H1 (cell line): ENCODE results near the gene PMEPA1. TPM values are rescaled to one million over a fixed set of nuclear protein-coding genes. Genes with fewer than 3 reads are reported as not detected.
A peak's percentile ranks its signal among the peaks of the same experiment; 100 is the strongest.

Experiments used
- CTCF ChIA-PET: fragments of 300-600 bp; sonication (Branson Sonifier 250); formaldehyde crosslinking; loops from one replicate; lab custom pipeline; 2021; ENCODE audit not compliant: partially characterized antibody; lab: Charles Lee
- POLR2A ChIA-PET: fragments of 300-600 bp; sonication (Branson Sonifier 250); formaldehyde crosslinking; loops from one replicate; lab custom pipeline; 2021; ENCODE audit warnings: inconsistent platforms; ENCODE audit not compliant: partially characterized antibody; lab: Charles Lee
- DNase-seq, 2 experiments: peaks; one replicate each; pipeline versions ENCODE4 v3.0.0 to v3.0.0-alpha.2; 2010 to 2022; ENCODE audit warnings: low spot score in 2 of 2, low read depth in 1 of 2, mixed read lengths in 1 of 2
- FAIRE-seq: peaks from 2 replicates; lab custom pipeline; 2011; peaks lifted over from hg19 to GRCh38; lab: Jason Lieb, UNC
- H2AFZ ChIP-seq: 2 replicates; pipeline ENCODE4 v1.8.1; 2012; ENCODE audit warnings: low read length, inconsistent platforms
- H2AK5ac ChIP-seq: 2 replicates; pipeline ENCODE4 v1.6.1; 2013; ENCODE audit warnings: low read depth, low read length
- H2BK120ac ChIP-seq: replicated peaks from 2 replicates; pipeline ENCODE3; 2013; ENCODE audit warnings: low read depth, low read length, inconsistent platforms
- H2BK12ac ChIP-seq: 2 replicates; pipeline ENCODE4 v1.6.1; 2013; ENCODE audit warnings: low read depth, low read length
- H2BK15ac ChIP-seq: 2 replicates; pipeline ENCODE4 v1.6.1; 2013; ENCODE audit warnings: low read length
- H2BK20ac ChIP-seq: 2 replicates; pipeline ENCODE4 v1.6.1; 2013; ENCODE audit warnings: low read length
- H2BK5ac ChIP-seq: 2 replicates; pipeline ENCODE4 v1.6.1; 2013; ENCODE audit warnings: low read depth, low read length
- H3K14ac ChIP-seq: 2 replicates; pipeline ENCODE4 v1.6.1; 2013; ENCODE audit warnings: inconsistent platforms; ENCODE audit not compliant: insufficient read length
- H3K18ac ChIP-seq: 2 replicates; pipeline ENCODE4 v1.6.1; 2013; ENCODE audit warnings: low read length; ENCODE audit errors: extremely low read depth
- H3K23ac ChIP-seq: 2 replicates; pipeline ENCODE4 v1.6.1; 2013; ENCODE audit warnings: inconsistent platforms; ENCODE audit not compliant: insufficient read length
- H3K23me2 ChIP-seq: 2 replicates; pipeline ENCODE4 v1.6.1; 2013; ENCODE audit warnings: low read depth, low read length
- H3K27ac ChIP-seq: 2 replicates; pipeline ENCODE4 v1.6.1; 2011; ENCODE audit warnings: low read depth, low read length, inconsistent platforms
- H3K27me3 ChIP-seq, 4 experiments: replicated peaks in 1 of 4; 1 replicate in 1 of 4; 2 replicates in 3 of 4; pipeline versions ENCODE4 v1.6.1 to v1.8.1; 2011 to 2013; ENCODE audit warnings: low read length in 3 of 4, mild to moderate bottlenecking in 3 of 4, inconsistent platforms in 2 of 4, mixed read lengths in 2 of 4, moderate library complexity in 1 of 4; ENCODE audit not compliant: control insufficient read depth in 3 of 4, insufficient read depth in 3 of 4; ENCODE audit errors: extremely low read depth in 1 of 4
- H3K36me3 ChIP-seq, 4 experiments: 2 replicates each; pipeline versions ENCODE4 v1.6.1 to v1.8.1; 2011 to 2013; ENCODE audit warnings: mild to moderate bottlenecking in 4 of 4, low read length in 3 of 4, moderate library complexity in 2 of 4, control low read depth in 1 of 4, inconsistent platforms in 1 of 4; ENCODE audit not compliant: insufficient read depth in 4 of 4, control insufficient read depth in 2 of 4
- H3K4ac ChIP-seq: replicated peaks from 2 replicates; pipeline ENCODE3; 2013; ENCODE audit warnings: low read length, low read depth, mixed read lengths, inconsistent platforms; ENCODE audit not compliant: insufficient read length
- H3K4me1 ChIP-seq, 4 experiments: replicated peaks in 1 of 4; 1 replicate in 1 of 4; 2 replicates in 3 of 4; pipeline versions ENCODE4 v1.6.1 to v1.8.1; 2011 to 2013; ENCODE audit warnings: low read length in 3 of 4, inconsistent platforms in 2 of 4, mixed read lengths in 1 of 4; ENCODE audit not compliant: insufficient read depth in 4 of 4, control insufficient read depth in 3 of 4
- H3K4me2 ChIP-seq, 2 experiments: 2 replicates each; pipeline versions ENCODE4 v1.6.1 to v1.8.1; 2011 to 2013; ENCODE audit warnings: low read depth in 2 of 2, low read length in 2 of 2, control low read depth in 1 of 2, inconsistent platforms in 1 of 2, mild to moderate bottlenecking in 1 of 2; ENCODE audit not compliant: insufficient read depth in 1 of 2
- H3K4me3 ChIP-seq, 4 experiments: fragments of 200-600, 300-600 bp in 1 of 4; sonication (generic), shearing (Covaris generic), sonication (Bioruptor Twin) in 1 of 4; 2 replicates each; pipeline versions ENCODE4 v1.5.1 to v1.8.1; 2011 to 2016; ENCODE audit warnings: low read length in 4 of 4, low read depth in 3 of 4, control low read depth in 2 of 4, inconsistent platforms in 2 of 4, mild to moderate bottlenecking in 2 of 4, mixed read lengths in 1 of 4, moderate library complexity in 1 of 4; ENCODE audit not compliant: insufficient read depth in 2 of 4; ENCODE audit errors: extremely low read depth in 1 of 4
- H3K56ac ChIP-seq: replicated peaks from 2 replicates; pipeline ENCODE3; 2013; ENCODE audit warnings: low read depth, mild to moderate bottlenecking, mixed read lengths, low read length, inconsistent platforms; ENCODE audit not compliant: insufficient read length
- H3K79me1 ChIP-seq: 2 replicates; pipeline ENCODE4 v1.6.1; 2013; ENCODE audit warnings: low read depth, low read length, control low read depth
- H3K79me2 ChIP-seq, 2 experiments: 2 replicates each; pipeline versions ENCODE4 v1.6.1 to v1.8.1; 2012 to 2013; ENCODE audit warnings: low read length in 2 of 2, mild to moderate bottlenecking in 2 of 2, inconsistent platforms in 1 of 2; ENCODE audit not compliant: insufficient read depth in 2 of 2, control insufficient read depth in 1 of 2
- H3K9ac ChIP-seq, 4 experiments: replicated peaks in 1 of 4; 1 replicate in 1 of 4; 2 replicates in 3 of 4; pipeline versions ENCODE4 v1.6.1 to v1.8.1; 2011 to 2013; ENCODE audit warnings: low read depth in 3 of 4, low read length in 3 of 4, control low read depth in 2 of 4, mild to moderate bottlenecking in 2 of 4, moderate library complexity in 2 of 4, inconsistent platforms in 1 of 4; ENCODE audit errors: extremely low read depth in 1 of 4
- H3K9me3 ChIP-seq, 2 experiments: 2 replicates each; pipeline versions ENCODE4 v1.6.1 to v1.8.1; 2012 to 2013; ENCODE audit warnings: mild to moderate bottlenecking in 2 of 2, moderate library complexity in 2 of 2, control low read depth in 1 of 2, inconsistent platforms in 1 of 2, low read depth in 1 of 2, low read length in 1 of 2, mixed read lengths in 1 of 2; ENCODE audit not compliant: insufficient read depth in 2 of 2
- H4K20me1 ChIP-seq, 2 experiments: replicated peaks in 1 of 2; 2 replicates each; pipeline versions ENCODE3 to v1.8.1; 2011 to 2013; ENCODE audit warnings: inconsistent platforms in 2 of 2, low read length in 2 of 2, mild to moderate bottlenecking in 1 of 2; ENCODE audit not compliant: insufficient read depth in 2 of 2, control insufficient read depth in 1 of 2
- H4K5ac ChIP-seq: 2 replicates; pipeline ENCODE4 v1.6.1; 2013; ENCODE audit warnings: low read length, low read depth, mixed read lengths, inconsistent platforms; ENCODE audit not compliant: insufficient read length
- H4K8ac ChIP-seq: 2 replicates; pipeline ENCODE4 v1.8.0; 2013; ENCODE audit warnings: mild to moderate bottlenecking, moderate library complexity, low read length, inconsistent platforms; ENCODE audit not compliant: insufficient read depth; ENCODE audit errors: extremely low read depth
- H4K91ac ChIP-seq: replicated peaks from 2 replicates; pipeline ENCODE3; 2013; ENCODE audit warnings: low read length, mixed read lengths, inconsistent platforms; ENCODE audit not compliant: insufficient read length
- CEBPB ChIP-seq: IDR thresholded peaks from 2 replicates; pipeline ENCODE4 v1.6.1; 2012; ENCODE audit warnings: low read depth, low read length
- JUND ChIP-seq: IDR thresholded peaks from 2 replicates; pipeline ENCODE4 v1.6.1; 2011; ENCODE audit warnings: mild to moderate bottlenecking, improper control_type of control experiment, low read length
- KDM1A ChIP-seq: fragments of 200-600, 300-600 bp; sonication (generic); IDR thresholded peaks from 2 replicates; pipeline ENCODE4 v1.7.1; 2016; ENCODE audit warnings: mild to moderate bottlenecking, low read length, borderline replicate concordance
- KDM5A ChIP-seq: fragments of 200-600 bp; IDR thresholded peaks from 2 replicates; pipeline ENCODE4 v1.7.1; 2012; ENCODE audit warnings: mild to moderate bottlenecking, low read length, inconsistent platforms, mixed read lengths
- MAFK ChIP-seq: IDR thresholded peaks from 2 replicates; pipeline ENCODE4 v1.6.1; 2012; ENCODE audit warnings: low read depth, mild to moderate bottlenecking, improper control_type of control experiment, low read length
- PHF8 ChIP-seq: fragments of 200-600 bp; sonication (generic); conservative IDR thresholded peaks from 2 replicates; pipeline ENCODE4 v1.7.1; 2012; ENCODE audit warnings: low read depth, mild to moderate bottlenecking, inconsistent platforms, low read length, moderate library complexity
- POLR2AphosphoS5 ChIP-seq: IDR thresholded peaks from 2 replicates; pipeline ENCODE4 v1.6.1; 2011; ENCODE audit warnings: low read depth, low read length
- RFX5 ChIP-seq: IDR thresholded peaks from 2 replicates; pipeline ENCODE4 v1.6.1; 2011; ENCODE audit warnings: low read depth, low read length, improper control_type of control experiment, borderline replicate concordance
- RNF2 ChIP-seq: fragments of 200-900, 300-1000 bp; sonication (generic); IDR thresholded peaks from 2 replicates; pipeline ENCODE4 v1.7.1; 2016; ENCODE audit warnings: borderline replicate concordance, low read depth, mild to moderate bottlenecking, antibody characterized with exemption, low read length; ENCODE audit not compliant: poor library complexity, severe bottlenecking; ENCODE audit errors: missing control alignments
- RXRA ChIP-seq: IDR thresholded peaks from 2 replicates; pipeline ENCODE4 v1.6.1; 2011; ENCODE audit warnings: low read depth, mild to moderate bottlenecking, low read length, moderate library complexity; ENCODE audit not compliant: insufficient read depth
- SP2 ChIP-seq: IDR thresholded peaks from 2 replicates; pipeline ENCODE4 v1.6.1; 2012; ENCODE audit warnings: mild to moderate bottlenecking, low read length, inconsistent platforms
- SUZ12 ChIP-seq: fragments of 200-600 bp; sonication (generic); IDR thresholded peaks from 2 replicates; pipeline ENCODE4 v1.6.1; 2012; ENCODE audit warnings: mild to moderate bottlenecking, inconsistent platforms, low read length, moderate library complexity, mixed read lengths
- TBP ChIP-seq: IDR thresholded peaks from 2 replicates; pipeline ENCODE4 v1.6.1; 2011; ENCODE audit warnings: low read depth, low read length, improper control_type of control experiment
- WGBS, 2 experiments: shearing (Covaris generic) in 1 of 2; methylation state at CpG; one replicate each; pipeline versions ENCODE4 v1.1.6 to v1.1.7; 2013 to 2015; ENCODE audit warnings: low lambda C conversion rate in 2 of 2, mixed read lengths in 2 of 2, inconsistent platforms in 1 of 2, low coverage in 1 of 2, missing lambda C conversion rate in 1 of 2; ENCODE audit not compliant: insufficient replicate concordance in 2 of 2, insufficient coverage in 1 of 2, insufficient read length in 1 of 2; ENCODE audit errors: extremely low coverage in 1 of 2, missing lambda C conversion rate in 1 of 2; 5-methylcytosine and 5-hydroxymethylcytosine counted together
- polyA plus RNA-seq, 7 experiments: library from polyadenylated mRNA; depleted of rRNA in 3 of 7; stranded (reverse) in 5 of 7; unstranded in 2 of 7; fragments of >200 nt in 5 of 7; fragments of 200-250 nt in 2 of 7; gene quantifications; 1 replicate in 5 of 7; 2 replicates in 1 of 7; 4 replicates in 1 of 7; pipeline versions ENCODE4 v1.2.1 to v1.2.3, GENCODE V29; 2011 to 2013; ENCODE audit warnings: missing spikeins in 2 of 7, mixed read lengths in 2 of 7
- total RNA-seq: library from RNA; stranded (reverse); fragmentation: NEBNext Ultra II Directional; extraction: Animal tissue kit (Norgen Biotek cat#: 25700); gene quantifications from 2 replicates; pipeline ENCODE4 v1.2.1, GENCODE V29; 2021

PMEPA1 gene
- total and polyA plus RNA-seq, 2 of the 8 experiments (the other 6 are each of a cell fraction or from before 2014, with no cell fraction given): 12.7 to 20.5 TPM

DNA sequence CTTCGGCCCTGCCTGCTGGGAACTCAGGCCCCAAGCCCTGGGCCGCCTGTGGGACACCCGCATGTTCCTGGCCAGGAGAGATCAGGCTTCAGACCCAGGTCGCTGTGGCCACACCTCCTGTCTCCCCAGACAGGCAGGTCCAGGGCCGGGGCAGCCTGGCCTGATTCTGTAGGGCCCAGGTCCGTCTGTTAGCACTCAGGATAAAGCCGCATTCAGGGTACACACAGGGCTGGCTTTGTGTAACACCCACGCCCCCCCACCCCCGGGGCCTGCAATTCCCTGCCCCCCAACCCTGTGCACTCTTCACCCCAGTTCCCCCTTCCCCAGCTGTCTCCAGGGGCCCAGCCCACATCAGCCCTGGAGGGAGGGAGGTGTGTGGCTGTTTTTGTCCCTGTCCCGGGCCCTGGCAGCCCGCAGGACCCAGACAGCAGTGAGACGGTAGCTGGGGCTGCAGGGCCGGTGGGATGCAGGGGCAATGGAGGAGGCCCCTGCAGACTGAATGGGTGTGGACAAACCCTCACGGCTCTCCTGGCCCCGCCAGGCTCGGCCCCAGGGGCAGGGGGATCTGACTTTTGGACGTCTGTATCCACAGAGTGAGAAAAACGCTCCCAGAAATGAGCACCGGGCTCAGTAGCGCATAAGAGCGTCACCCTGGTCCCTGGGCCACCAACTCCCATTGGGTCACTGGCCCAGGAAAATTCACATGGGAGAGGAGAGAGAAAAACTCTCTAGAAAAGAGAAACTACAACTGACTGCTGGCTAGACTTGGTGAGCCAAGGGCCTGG, 47.2 kb downstream of the PMEPA1 start:
- no peak overlapping the region for H2BK12ac ChIP-seq
- no peak overlapping the region for H3K56ac ChIP-seq
- H2BK5ac ChIP-seq: no peak overlapping the region
- no peak overlapping the region for H2BK15ac ChIP-seq
- no peak overlapping the region for H3K4me3 ChIP-seq
- H3K36me3 ChIP-seq: peaks cover 0 to 5% (median under 1%) of the 10 kb centered on the region in 4 experiments; a peak in 3 of 8 replicates
- peaks cover 8% of the 10 kb centered on the region; the same call in 1 of the 2 replicates for H3K23me2 ChIP-seq
- no peaks in the 10 kb centered on the region for H3K9me3 ChIP-seq
- H4K8ac ChIP-seq: peak overlapping the region; percentile 57; the same call in 1 of the 2 replicates
- H2BK120ac ChIP-seq: no peak overlapping the region
- H2AFZ ChIP-seq: no peak overlapping the region
- no peak overlapping the region for H3K4me2 ChIP-seq
- H3K4ac ChIP-seq: no peak overlapping the region
- peaks cover 0 to 37% of the 10 kb centered on the region in 2 experiments; a peak in 3 of 4 replicates for H3K79me2 ChIP-seq
- H2BK20ac ChIP-seq: no peak overlapping the region
- no peak overlapping the region for H4K91ac ChIP-seq
- FAIRE-seq (no peak), DNase-seq (peak in 1 of 2 experiments; percentile 45)
- no peak overlapping the region for H3K23ac ChIP-seq
- peaks cover 18% of the 10 kb centered on the region for H3K79me1 ChIP-seq
- no peak overlapping the region for H3K18ac ChIP-seq
- 83% methylated on average over 17 of the region's 21 CpGs; no CpG with 5 or more reads in 1 of the 2 experiments for WGBS, 2 experiments
- H2AK5ac ChIP-seq: no peak overlapping the region
- no peak overlapping the region for H4K5ac ChIP-seq
- TF ChIP-seq CEBPB (no peak), TBP (no peak), MAFK (no peak), JUND (no peak), RXRA (no peak), SUZ12 (no peak), RNF2 (no peak), KDM1A (no peak), RFX5 (no peak), POLR2AphosphoS5 (no peak), PHF8 (no peak), KDM5A (no peak), SP2 (no peak)
- peaks cover 0 to 26% (median 4%) of the 10 kb centered on the region in 4 experiments; a peak in 6 of 7 replicates for H3K4me1 ChIP-seq
- no peak overlapping the region for H3K27ac ChIP-seq
- no peak overlapping the region for H3K14ac ChIP-seq
- CTCF ChIA-PET: no interaction called here
- no peak overlapping the region for H3K9ac ChIP-seq
- H3K27me3 ChIP-seq: no peaks in the 10 kb centered on the region
- H4K20me1 ChIP-seq: peaks cover 2 to 24% of the 10 kb centered on the region in 2 experiments
- POLR2A ChIA-PET: no interaction called here
